GM18861 (cell line): ENCODE measurements around the gene DCAF6.
"Not testable (repeated sequence)": the region's sequence is repeated elsewhere in the genome, so short reads cannot be mapped to it uniquely, and the experiment has no call there.

Experiments
- ATAC-seq: cut with Tn5 transposase; IDR thresholded peaks from one replicate; pipeline ENCODE4 v1.9.1; 2021; ENCODE audit not compliant: unreplicated experiment

The DCAF6 gene

GRCh38 chr1:168007691-168008090 is 71.2 kb downstream of the DCAF6 start:
- ATAC-seq = no peak

DNA sequence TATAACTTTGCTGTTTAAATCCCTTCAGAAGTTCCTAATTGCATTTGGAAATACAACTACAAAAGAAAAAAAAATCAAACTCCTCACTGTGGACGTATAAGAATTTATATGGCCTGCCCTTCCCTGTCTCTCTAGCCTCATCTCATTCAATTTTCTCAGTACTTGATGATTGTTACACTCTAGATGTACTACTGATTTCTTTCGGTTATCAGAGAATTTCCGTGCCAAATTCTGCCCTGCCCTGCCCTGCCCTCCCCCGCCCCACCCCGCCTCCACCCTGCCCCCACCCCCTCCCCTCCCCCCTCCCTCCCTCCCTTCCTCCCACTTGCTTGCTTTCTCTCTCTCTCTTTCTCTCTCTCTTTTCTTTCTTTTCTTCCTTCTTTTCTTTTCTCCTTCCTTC is 72.1 kb downstream of the DCAF6 start:
- ATAC-seq = no peak

- no peak for ATAC-seq
Observed at GRCh38 chr1:168009322-168009721, 72.8 kb downstream of the DCAF6 start.

- ATAC-seq = no peak
Observed at GRCh38 chr1:168019407-168019806, 82.9 kb downstream of the DCAF6 start.

DNA sequence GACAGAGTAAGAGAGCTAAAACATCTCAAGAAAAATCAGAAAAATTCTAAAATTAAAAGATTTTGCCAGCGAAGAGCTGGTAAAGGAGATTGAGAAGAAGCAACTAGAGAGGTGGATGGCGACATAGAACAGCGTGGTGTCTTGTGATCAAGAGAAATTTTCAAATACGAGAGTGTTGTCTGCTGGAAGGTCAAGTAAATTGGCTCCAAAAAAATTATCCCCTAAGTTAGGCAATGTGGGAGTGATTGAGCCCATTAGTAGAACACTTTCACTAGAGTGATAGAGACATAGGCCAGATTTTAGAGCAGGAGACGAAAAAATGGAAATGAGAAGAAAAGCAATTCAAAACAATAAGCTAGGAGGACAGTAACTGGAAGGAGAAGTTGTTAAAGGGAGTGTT is 94.7 kb downstream of the DCAF6 start:
- no peak for ATAC-seq

DNA sequence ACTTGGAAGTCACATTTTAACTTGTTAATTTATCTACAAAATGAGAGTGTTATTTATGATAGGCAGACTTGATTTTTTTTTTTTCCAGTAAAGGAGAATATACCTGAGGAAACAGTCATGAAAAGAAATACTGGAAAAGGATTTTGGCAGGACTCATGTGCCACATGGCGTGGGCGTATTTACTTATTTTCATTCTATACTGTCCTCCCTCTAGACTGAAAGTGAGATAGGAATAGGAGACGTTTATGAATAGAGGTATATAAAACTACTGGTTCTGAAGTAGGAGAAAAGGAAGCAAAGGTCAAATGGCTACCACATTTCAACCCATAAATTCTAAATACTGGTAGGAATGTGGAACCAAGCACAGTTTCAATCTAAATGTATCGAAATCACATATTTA is 95.1 kb downstream of the DCAF6 start:
- ATAC-seq = no peak

DNA sequence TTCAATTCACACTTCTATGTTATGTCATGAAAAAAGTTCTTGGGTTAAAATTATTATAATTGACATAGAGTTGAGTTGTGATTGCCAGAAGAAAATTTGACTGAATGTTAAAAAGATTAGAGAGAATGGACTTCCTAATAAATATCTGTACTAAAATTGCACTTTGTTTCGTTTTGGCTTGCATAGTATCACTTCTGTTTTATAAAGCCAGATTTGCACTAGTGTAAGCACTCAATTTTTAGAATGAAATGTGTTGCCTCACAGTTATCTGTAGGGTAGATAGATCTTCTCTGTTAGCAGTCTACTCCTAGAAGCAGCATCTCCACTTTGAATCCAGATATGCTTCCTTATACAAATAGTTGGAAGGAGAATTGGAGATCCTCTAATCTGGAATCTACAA is 95.5 kb downstream of the DCAF6 start:
- ATAC-seq = no peak

DNA sequence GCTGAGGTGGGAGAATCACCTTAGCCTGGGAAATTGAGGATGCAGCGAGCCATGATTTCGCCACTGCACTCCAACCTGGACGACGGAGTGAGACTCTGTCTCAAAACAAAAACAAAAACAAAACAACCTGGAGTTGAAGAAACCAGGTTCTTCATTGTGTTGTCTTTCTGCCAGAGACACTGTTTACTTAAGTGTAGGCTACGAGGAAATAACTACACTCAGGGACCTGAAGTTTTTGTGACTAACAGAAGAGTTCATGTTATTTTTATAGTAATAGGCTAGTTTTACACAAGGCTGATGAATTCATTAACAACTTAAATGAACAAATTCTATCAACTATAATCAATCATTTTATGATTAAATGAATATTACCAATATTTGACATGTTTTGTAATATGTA is 98.9 kb downstream of the DCAF6 start:
- no peak for ATAC-seq

GRCh38 chr1:168042362-168042761 is 105.9 kb downstream of the DCAF6 start:
- ATAC-seq = no peak

GRCh38 chr1:168045311-168045710 is 108.8 kb downstream of the DCAF6 start:
- no peak for ATAC-seq

DNA sequence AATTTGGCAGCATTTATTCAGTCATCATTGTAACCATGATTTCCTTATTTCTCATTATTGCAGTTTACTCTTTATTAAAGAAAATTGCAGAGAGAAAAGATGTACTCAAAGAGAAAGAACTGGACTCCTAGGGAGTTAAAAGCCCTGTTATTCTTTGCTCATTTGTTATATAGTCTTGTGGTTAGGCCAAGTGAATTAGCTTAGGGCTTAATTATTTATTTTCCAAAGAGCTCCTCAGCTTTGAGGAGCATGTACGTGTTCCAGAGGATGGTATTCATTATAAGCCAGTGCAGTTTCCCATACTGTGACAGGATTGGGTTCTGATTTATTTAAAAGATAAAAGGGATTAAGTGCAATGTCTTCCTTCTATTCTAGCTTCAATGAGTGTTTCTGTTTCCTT is 113.8 kb downstream of the DCAF6 start:
- ATAC-seq = no peak

DNA sequence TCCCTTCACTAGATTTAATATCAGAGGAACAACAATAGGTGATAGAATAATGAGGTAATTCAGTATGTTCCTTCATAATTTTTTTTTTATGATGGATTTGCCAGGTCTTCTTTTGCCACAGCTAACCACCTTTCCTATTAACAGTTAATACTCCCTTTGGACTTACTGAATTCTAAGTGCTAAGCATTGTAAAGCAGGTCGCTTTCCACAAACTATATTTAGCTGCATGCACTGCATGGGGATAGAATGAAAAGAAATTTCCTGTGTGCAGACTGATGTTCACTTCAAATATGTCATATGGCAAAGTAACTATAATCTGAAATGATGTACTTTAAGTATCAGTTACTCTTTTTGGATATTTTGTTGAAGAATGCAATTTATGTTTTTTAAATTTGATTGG is 114.4 kb downstream of the DCAF6 start:
- ATAC-seq = no peak

- ATAC-seq = no peak
Observed at GRCh38 chr1:168053681-168054080, 117.2 kb downstream of the DCAF6 start.

- no peak for ATAC-seq
Observed at GRCh38 chr1:168054117-168054516, 117.6 kb downstream of the DCAF6 start.

DNA sequence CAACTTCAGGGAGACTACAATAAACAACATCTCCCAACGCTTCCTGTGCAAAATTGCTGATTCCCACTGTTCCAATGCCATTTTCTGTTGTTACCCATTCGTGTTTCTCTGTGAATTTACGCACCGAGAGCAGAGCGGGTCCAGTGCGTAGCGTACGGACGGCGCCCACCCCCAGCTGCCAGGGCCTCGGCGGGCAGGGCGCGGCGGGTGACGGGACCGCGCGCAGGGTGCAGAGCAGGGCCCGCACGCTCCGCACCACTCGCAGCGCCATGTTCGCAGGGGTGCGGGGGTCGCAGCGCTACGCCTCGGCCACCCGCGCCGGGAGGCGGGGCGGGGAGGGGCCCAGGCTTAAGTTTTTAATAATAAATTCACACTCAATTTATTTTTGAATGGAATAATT is 119.7 kb downstream of the DCAF6 start:
- not testable (repeated sequence) for ATAC-seq

GRCh38 chr1:168057355-168057754 is 120.9 kb downstream of the DCAF6 start:
- ATAC-seq = no peak

DNA sequence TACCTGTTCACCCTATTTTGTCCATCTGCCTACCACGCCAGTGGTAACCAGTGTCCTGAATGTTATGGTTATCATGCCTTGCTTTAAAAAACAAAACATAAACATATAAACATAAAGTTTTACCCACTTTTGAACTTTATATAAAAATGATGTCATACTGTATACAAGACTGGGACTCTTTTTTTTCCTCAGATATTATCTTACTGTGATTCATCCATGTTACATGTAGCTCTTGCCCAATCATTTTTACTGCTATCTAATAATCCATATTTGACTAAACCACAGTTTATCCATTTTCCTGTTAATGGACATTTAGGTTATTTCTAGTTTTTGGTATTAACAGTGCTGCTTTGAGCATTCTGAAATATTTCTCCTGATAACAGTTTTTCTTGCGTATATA is 121.4 kb downstream of the DCAF6 start:
- ATAC-seq = no peak

- no peak for ATAC-seq
Observed at GRCh38 chr1:168064216-168064615, 127.7 kb downstream of the DCAF6 start.

DNA sequence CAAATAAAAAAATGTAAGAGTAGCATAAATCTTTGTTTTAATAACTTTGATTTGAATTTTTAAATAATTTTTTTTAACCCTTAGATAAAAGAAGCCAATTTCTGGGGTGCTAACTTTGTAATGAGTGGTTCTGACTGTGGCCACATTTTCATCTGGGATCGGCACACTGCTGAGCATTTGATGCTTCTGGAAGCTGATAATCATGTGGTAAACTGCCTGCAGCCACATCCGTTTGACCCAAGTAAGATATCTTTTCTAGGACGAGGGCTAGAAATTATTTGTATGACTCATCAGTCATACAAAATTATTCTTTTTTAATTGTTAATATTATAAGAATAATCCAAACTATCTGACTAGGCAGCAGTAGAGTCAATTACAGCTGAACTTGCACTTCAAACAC is 129.0 kb downstream of the DCAF6 start:
- no peak for ATAC-seq

- no peak for ATAC-seq
Observed at GRCh38 chr1:168069384-168069783, 132.9 kb downstream of the DCAF6 start.

- ATAC-seq = no peak
Observed at GRCh38 chr1:168079761-168080160, 143.3 kb downstream of the DCAF6 start.

- ATAC-seq = no peak
Observed at GRCh38 chr1:168081373-168082007, 145.0 kb downstream of the DCAF6 start.
